ENCODE data around the gene ELF2.
A peak's percentile ranks its signal among the peaks of the same experiment; 100 is the strongest.

Gene ELF2

DNA sequence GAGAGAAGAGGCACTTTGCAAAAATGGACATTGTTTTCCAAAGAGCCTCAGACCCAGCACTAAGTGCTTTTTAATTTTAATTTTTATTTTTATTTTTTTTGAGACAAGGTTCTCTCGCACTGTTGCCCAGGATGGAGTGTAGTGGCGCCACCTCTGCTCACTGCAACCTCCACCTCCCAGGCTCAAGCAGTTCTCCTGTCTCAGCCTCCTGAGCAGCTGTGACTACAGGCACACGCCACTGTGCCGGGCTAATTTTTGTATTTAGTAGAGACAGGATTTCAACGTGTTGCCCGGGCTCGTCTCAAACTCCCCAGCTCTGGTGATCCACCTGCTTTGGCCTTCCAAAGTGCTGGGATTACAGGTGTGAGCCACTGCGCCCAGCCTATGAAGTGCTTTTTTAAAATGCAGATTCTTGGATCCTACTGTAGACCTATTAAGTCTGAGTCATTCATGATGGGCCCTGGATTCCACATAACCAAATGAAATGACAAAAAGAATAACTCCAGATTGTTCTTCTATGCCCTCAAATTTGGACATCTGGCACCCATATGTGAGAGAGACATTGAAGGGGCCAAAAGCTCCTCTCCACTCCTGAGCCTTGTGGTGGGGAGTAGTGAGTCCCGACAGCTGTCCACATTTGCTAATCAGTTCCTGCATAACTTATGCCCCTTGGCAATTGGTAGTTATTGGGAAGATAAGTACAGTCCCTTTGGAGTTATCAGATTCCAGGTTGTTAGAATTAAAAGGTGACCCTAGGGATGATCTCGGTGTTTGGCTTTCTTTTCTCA lies 157.9 kb downstream of the ELF2 start (continued):
- TF ChIP-seq ZNF621 (tag by site-specific recombination; IDR thresholded peaks at IDR 0.05) (no peak), ZBTB20 (tag by site-specific recombination; IDR thresholded peaks at IDR 0.05) (no peak)
- TF ChIP-seq, protein P1, sequence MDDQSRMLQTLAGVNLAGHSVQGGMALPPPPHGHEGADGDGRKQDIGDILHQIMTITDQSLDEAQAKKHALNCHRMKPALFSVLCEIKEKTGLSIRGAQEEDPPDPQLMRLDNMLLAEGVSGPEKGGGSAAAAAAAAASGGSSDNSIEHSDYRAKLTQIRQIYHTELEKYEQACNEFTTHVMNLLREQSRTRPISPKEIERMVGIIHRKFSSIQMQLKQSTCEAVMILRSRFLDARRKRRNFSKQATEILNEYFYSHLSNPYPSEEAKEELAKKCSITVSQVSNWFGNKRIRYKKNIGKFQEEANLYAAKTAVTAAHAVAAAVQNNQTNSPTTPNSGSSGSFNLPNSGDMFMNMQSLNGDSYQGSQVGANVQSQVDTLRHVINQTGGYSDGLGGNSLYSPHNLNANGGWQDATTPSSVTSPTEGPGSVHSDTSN (CRISPR knock-in tag; IDR thresholded peaks at IDR 0.05), result no peak

DNA sequence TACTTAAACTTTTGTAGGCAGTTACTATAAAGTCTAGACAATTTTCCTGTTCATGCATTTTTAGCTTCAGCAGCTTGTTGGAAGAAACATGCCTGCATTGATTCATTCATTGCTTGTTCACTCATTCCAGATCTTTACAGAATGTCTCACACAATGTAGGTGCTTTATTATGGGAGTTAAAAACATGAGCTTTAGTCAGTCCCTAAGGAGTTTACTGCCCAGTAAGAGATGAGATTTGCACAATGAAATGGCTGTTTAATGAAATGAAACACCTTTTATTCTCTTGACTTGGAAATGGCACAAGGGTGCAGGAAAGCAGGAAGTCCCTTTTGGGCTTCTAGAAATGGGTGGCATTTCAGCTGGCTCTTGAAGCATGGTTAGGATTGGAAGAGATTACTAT lies 158.5 kb downstream of the ELF2 start:
- H3K4me1 ChIP-seq (ENCODE audit: control insufficient read depth, insufficient read depth, low read length), result peaks cover 12% of the 10 kb centered on the region
- ChIA-PET POLR2A (no interaction called here), CTCF (interaction anchor here (4.6 kb wide), 1 partner anchor 11 kb away, joined by 28 read pairs; no protein-coding TSS in a partner anchor)
- no peak overlapping the region for H3K27ac ChIP-seq (ENCODE audit: extremely low read depth, low read depth, low read length)
- H3K9me3 ChIP-seq (ENCODE audit: control insufficient read depth, insufficient read depth, low read depth, low read length), result no peaks in the 10 kb centered on the region
- H3K36me3 ChIP-seq (ENCODE audit: control insufficient read depth in 2 of 2, insufficient read depth in 1 of 2, low read length in 2 of 2), result peaks cover 0 to 15% of the 10 kb centered on the region in 2 experiments; a peak in 2 of 3 replicates
- no peak overlapping the region for H3K4me3 ChIP-seq (ENCODE audit: low read depth, low read length)
- TF ChIP-seq ZNF501 (tag by site-specific recombination; IDR thresholded peaks at IDR 0.05) (no peak), ZNF658 (tag by site-specific recombination; IDR thresholded peaks at IDR 0.05) (no peak), KLF10 (tag by site-specific recombination; IDR thresholded peaks at IDR 0.05) (no peak), KLF16 (tag by site-specific recombination; IDR thresholded peaks at IDR 0.05) (no peak), ZNF670 (tag by site-specific recombination; IDR thresholded peaks at IDR 0.05; ENCODE audit: low read depth) (no peak), PRDM1 (tag by site-specific recombination; IDR thresholded peaks at IDR 0.05) (no peak)
- TF ChIP-seq, protein P2, sequence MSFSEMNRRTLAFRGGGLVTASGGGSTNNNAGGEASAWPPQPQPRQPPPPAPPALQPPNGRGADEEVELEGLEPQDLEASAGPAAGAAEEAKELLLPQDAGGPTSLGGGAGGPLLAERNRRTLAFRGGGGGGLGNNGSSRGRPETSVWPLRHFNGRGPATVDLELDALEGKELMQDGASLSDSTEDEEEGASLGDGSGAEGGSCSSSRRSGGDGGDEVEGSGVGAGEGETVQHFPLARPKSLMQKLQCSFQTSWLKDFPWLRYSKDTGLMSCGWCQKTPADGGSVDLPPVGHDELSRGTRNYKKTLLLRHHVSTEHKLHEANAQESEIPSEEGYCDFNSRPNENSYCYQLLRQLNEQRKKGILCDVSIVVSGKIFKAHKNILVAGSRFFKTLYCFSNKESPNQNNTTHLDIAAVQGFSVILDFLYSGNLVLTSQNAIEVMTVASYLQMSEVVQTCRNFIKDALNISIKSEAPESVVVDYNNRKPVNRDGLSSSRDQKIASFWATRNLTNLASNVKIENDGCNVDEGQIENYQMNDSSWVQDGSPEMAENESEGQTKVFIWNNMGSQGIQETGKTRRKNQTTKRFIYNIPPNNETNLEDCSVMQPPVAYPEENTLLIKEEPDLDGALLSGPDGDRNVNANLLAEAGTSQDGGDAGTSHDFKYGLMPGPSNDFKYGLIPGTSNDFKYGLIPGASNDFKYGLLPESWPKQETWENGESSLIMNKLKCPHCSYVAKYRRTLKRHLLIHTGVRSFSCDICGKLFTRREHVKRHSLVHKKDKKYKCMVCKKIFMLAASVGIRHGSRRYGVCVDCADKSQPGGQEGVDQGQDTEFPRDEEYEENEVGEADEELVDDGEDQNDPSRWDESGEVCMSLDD (tag by site-specific recombination; IDR thresholded peaks at IDR 0.05), result no peak

DNA sequence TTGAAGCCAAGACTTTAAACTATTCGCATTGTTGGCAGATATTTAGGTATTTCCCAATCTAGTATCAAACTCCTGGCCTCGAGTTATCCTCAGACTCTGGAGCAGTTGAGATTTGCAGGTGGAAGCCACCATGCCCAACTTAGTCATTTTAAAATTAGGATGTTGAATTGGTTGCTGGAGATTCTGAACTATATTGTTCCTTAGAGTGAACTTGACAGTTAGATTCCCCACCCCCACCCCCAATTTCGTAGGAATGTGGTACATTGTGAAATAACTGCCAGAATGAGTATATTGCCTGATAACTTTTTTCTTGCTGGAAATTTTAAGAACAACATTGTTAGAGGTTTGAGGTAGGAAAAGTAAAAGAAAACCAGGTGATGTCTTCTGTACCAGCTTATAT lies 159.2 kb downstream of the ELF2 start:
- no peak overlapping the region for H3K27ac ChIP-seq (ENCODE audit: extremely low read depth, low read depth, low read length)
- ChIA-PET POLR2A (no interaction called here), CTCF (interaction anchor here (4.6 kb wide), 1 partner anchor 12 kb away, joined by 28 read pairs; no protein-coding TSS in a partner anchor)
- peak overlapping the region; percentile 9 for H3K4me3 ChIP-seq (ENCODE audit: low read depth, low read length)
- H3K9me3 ChIP-seq (ENCODE audit: control insufficient read depth, insufficient read depth, low read depth, low read length), result no peaks in the 10 kb centered on the region
- peaks cover 12% of the 10 kb centered on the region for H3K4me1 ChIP-seq (ENCODE audit: control insufficient read depth, insufficient read depth, low read length)
- peaks cover 0 to 11% of the 10 kb centered on the region in 2 experiments; a peak in 2 of 3 replicates for H3K36me3 ChIP-seq (ENCODE audit: control insufficient read depth in 2 of 2, insufficient read depth in 1 of 2, low read length in 2 of 2)
- TF ChIP-seq ZNF610 (tag by site-specific recombination; IDR thresholded peaks at IDR 0.05; ENCODE audit: borderline replicate concordance) (no peak), ZBTB7A (tag by site-specific recombination; IDR thresholded peaks at IDR 0.05; ENCODE audit: low read depth) (no peak)
- TF ChIP-seq, protein P3, sequence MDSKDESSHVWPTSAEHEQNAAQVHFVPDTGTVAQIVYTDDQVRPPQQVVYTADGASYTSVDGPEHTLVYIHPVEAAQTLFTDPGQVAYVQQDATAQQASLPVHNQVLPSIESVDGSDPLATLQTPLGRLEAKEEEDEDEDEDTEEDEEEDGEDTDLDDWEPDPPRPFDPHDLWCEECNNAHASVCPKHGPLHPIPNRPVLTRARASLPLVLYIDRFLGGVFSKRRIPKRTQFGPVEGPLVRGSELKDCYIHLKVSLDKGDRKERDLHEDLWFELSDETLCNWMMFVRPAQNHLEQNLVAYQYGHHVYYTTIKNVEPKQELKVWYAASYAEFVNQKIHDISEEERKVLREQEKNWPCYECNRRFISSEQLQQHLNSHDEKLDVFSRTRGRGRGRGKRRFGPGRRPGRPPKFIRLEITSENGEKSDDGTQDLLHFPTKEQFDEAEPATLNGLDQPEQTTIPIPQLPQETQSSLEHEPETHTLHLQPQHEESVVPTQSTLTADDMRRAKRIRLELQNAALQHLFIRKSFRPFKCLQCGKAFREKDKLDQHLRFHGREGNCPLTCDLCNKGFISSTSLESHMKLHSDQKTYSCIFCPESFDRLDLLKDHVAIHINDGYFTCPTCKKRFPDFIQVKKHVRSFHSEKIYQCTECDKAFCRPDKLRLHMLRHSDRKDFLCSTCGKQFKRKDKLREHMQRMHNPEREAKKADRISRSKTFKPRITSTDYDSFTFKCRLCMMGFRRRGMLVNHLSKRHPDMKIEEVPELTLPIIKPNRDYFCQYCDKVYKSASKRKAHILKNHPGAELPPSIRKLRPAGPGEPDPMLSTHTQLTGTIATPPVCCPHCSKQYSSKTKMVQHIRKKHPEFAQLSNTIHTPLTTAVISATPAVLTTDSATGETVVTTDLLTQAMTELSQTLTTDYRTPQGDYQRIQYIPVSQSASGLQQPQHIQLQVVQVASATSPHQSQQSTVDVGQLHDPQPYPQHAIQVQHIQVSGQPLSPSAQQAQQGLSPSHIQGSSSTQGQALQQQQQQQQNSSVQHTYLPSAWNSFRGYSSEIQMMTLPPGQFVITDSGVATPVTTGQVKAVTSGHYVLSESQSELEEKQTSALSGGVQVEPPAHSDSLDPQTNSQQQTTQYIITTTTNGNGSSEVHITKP (tag by site-specific recombination; IDR thresholded peaks at IDR 0.05), result peak; percentile 49; the same call in 1 of the 2 replicates
